Measurements from ENCODE around the gene FOXL3.
A peak's percentile ranks its signal among the peaks of the same experiment; 100 is the strongest.
"Not testable (repeated sequence)": the region's sequence is repeated elsewhere in the genome, so short reads cannot be mapped to it uniquely, and the experiment has no call there.

FOXL3 gene

DNA sequence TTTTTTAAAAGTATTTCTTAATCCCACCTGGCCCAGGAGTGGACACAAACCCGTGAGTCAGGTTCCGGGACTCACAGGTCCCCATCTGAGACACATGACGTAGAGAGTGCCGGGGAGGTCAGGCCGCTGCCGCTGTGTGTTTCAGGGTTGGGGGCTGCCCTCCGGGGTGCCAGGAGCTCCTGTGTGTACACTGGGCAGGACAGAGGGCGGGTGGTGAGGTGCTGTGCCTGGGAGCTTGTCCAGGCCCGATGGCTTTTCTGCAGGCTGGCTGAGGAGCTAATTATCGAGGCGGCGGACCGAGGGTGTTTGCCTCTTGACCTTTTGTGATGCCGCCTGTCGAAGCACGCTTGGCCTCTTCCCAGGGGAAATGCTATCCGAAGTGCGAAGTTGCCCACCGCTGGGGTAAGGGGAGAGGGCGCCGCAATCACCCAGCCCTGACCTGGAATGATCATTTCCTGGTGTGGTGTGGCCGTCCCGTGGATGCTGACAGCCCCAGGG, 42.1 kb downstream of the FOXL3 start:
- DNase-seq (ENCODE audit: low read depth) = no peak
- no peak overlapping the region for H3K4me3 ChIP-seq (ENCODE audit: low read length)
- TF ChIP-seq, protein P1, sequence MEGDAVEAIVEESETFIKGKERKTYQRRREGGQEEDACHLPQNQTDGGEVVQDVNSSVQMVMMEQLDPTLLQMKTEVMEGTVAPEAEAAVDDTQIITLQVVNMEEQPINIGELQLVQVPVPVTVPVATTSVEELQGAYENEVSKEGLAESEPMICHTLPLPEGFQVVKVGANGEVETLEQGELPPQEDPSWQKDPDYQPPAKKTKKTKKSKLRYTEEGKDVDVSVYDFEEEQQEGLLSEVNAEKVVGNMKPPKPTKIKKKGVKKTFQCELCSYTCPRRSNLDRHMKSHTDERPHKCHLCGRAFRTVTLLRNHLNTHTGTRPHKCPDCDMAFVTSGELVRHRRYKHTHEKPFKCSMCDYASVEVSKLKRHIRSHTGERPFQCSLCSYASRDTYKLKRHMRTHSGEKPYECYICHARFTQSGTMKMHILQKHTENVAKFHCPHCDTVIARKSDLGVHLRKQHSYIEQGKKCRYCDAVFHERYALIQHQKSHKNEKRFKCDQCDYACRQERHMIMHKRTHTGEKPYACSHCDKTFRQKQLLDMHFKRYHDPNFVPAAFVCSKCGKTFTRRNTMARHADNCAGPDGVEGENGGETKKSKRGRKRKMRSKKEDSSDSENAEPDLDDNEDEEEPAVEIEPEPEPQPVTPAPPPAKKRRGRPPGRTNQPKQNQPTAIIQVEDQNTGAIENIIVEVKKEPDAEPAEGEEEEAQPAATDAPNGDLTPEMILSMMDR (conservative IDR thresholded peaks at IDR 0.05; ENCODE audit: low read length) = no peak

- DNase-seq (ENCODE audit: low read depth) = peak; percentile 24
- no peak overlapping the region for H3K4me3 ChIP-seq (ENCODE audit: low read length)
- TF ChIP-seq, protein P1 (conservative IDR thresholded peaks at IDR 0.05; ENCODE audit: low read length) = peak; percentile 58
Measured at GRCh38 chr7:332646-333392, 42.8 kb downstream of the FOXL3 start.

- TF ChIP-seq, protein P1 (conservative IDR thresholded peaks at IDR 0.05; ENCODE audit: low read length) = no peak
- H3K4me3 ChIP-seq (ENCODE audit: low read length) = no peak overlapping the region
- DNase-seq (ENCODE audit: low read depth) = peak; percentile 37
Measured at GRCh38 chr7:333393-333764, 43.4 kb downstream of the FOXL3 start.

GRCh38 chr7:334618-335357, 44.8 kb downstream of the FOXL3 start:
- TF ChIP-seq, protein P1 (conservative IDR thresholded peaks at IDR 0.05; ENCODE audit: low read length) = no peak
- no peak overlapping the region for H3K4me3 ChIP-seq (ENCODE audit: low read length)
- no peak for DNase-seq (ENCODE audit: low read depth)

DNA sequence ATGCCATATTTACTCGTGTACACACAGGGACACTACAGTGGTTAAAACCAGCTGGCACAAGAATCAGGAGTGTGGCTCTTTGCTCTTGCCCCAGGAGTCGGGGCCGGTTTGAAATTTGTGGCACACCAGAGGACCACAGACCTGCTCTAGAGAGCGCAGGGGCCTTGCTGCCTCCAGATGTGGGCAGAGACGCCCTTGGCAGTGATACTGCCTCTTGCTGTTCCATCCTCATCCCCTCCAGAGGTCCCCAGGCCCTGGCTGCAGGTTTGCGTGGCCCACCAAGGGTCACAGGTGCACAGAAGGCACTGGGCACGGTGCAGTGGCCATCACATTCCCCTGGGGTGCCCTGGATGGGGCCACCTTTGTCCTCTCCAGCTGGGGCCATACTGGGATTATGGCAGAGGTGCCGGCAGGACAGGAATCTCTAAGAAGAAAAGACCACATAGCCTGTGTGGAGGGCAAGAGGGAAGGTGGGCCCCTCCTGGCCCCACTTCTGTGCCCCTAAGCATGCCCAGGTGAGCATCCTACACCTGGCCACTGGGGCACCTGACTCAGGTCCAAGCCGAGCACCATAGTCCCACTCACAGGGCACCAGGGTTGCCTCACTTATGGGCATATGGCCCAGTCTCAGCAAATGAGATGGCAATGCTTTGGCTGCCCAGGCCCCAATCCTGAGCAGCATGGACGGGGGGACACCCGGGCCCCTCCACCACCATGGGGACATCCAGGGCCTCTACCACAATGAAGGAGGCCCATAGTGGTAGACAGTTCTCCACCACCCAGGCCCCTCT, 45.6 kb downstream of the FOXL3 start:
- no peak overlapping the region for H3K4me3 ChIP-seq (ENCODE audit: low read length)
- TF ChIP-seq, protein P1 (conservative IDR thresholded peaks at IDR 0.05; ENCODE audit: low read length) = no peak
- DNase-seq (ENCODE audit: low read depth) = no peak

DNA sequence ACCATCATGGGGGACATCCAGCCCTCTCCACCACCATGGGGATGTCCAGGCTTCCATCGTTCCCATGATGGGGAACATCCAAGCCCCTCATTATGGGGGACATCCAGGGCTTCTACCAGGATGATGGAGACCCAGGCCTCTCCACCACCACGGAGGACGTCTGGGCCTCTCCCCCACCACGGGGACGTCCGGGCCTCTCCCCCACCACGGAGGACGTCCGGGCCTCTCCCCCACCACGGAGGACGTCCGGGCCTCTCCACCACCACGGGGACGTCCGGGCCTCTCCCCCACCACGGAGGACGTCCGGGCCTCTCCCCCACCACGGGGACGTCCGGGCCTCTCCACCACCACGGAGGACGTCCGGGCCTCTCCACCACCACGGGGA, 46.2 kb downstream of the FOXL3 start:
- DNase-seq (ENCODE audit: low read depth) = not testable (repeated sequence)

DNA sequence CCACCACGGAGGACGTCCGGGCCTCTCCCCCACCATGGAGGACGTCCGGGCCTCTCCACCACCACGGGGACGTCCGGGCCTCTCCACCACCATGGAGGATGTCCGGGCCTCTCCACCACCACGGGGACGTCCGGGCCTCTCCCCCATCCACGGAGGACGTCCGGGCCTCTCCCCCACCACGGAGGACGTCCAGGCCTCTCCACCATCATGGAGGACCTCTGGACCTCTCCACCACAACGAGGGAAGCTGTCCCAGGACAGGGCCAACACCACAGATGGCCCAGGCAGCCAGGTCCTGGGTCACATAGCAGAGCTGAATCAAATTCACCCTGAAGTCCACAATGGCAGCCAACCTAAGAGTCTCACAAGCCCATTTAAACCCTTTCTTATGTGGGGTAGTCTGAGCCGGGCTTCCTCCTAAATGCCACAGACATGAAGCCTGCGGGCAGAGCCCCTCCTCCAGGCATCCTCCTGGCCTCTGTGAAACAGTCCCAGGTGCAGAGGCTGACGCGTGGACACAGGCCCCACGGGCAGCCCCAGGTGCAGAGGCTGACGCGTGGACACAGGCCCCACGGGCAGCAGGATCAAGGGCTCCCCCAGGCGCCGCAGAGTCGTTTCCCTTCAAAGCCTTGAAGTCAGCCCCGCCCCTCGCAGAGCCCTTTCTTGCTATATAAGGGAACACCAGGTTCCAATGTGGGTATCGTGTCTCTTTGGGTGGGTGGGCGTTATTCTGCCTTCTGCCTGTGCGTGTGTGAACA, 47.0 kb downstream of the FOXL3 start:
- H3K4me3 ChIP-seq (ENCODE audit: low read length) = no peak overlapping the region
- DNase-seq (ENCODE audit: low read depth) = no peak
- TF ChIP-seq, protein P1 (conservative IDR thresholded peaks at IDR 0.05; ENCODE audit: low read length) = no peak

More for the DNA sequence above, 46.2 kb downstream of the FOXL3 start:
- H3K4me3 ChIP-seq (ENCODE audit: low read length) = not testable (repeated sequence)
